Measurements from ENCODE around the gene TMEM92. TPM values are rescaled to one million over a fixed set of nuclear protein-coding genes. Genes with fewer than 3 reads are reported as not detected.

TMEM92 gene
- total and polyA plus RNA-seq, 7 donors = 0.01 to 0.07 TPM; not detected in 5

DNA sequence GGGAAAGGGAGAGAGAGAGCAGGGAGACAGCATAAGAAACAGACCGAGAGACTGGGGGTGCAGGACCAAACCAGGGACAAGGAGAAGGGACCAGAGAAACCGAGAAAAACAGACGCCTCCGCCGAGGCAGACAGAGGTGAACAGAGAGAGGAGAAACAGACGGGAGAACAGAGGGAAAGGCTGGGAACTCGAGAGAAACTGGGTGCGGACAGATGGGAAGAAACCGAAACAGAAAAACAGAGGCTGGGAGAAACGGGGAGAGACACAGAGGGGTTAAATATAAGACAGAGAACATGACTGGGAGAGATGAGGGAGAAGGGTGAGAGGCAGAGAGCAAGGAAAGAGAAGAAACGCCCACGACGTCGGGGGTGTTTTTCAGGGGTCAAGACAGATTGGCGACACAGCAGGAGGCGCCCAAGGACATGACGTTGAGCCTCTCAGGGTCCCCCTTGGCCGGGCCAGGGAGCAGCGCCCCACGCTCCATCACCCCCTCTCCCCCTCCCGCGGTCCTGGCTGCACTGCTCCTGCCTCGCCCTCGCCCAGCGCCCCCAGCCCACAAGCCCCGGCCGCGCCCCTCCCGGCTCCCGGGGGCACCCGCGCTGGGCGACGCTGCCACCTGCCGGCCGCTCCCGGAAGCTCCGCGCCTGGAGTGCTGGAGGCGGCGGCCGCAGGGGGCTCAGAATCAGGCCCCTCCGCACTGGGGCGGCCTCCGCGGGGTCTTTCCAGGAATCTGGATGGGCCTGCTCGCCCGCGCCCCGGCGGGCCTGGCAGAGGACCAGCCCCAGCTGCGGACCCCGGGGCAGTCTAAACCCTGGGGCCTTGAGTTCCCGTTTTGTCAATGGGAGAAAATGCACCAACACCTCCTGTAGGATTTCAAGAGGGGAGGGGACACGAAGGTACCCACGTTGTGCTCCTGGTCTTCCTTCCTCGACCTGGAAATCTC is 1.3 kb upstream of the TMEM92 start:
- H3K27ac ChIP-seq = peak overlapping the region; percentile 16
- H3K36me3 ChIP-seq (ENCODE audit: insufficient read depth in 1 of 2, low read depth in 1 of 2) = no peaks in the 10 kb centered on the region
- peaks cover 0 to 28% (median 14%) of the 10 kb centered on the region in 3 donors for H3K27me3 ChIP-seq (ENCODE audit: insufficient read depth in 3 of 3, low read length in 2 of 3)
- TF ChIP-seq CTCF (IDR thresholded peaks at IDR 0.05) = peak; percentile 91
- WGBS, 3 donors = 3 to 6% (median 4%) methylated on average over 44 to 57 of the region's 57 CpGs
- no peaks in the 10 kb centered on the region for H3K9me3 ChIP-seq
- intact Hi-C loops (cut with DNase I) = loop anchor here (2.0 to 10.0 kb wide), 2 partner anchors 72 to 238 kb away; partner anchors contain the start of gene COL1A1 (in 1 of the 2)
- DNase-seq = peak; percentile 55 to 75
- peak; percentile 73 to 82 (median 76) for ATAC-seq
- peak overlapping the region; percentile 70 for H3K4me3 ChIP-seq
- no peaks in the 10 kb centered on the region for H3K4me1 ChIP-seq

- no peaks in the 10 kb centered on the region for H3K4me1 ChIP-seq
- no peaks in the 10 kb centered on the region for H3K9me3 ChIP-seq
- no peak overlapping the region for H3K4me3 ChIP-seq
- peaks cover 0 to 35% (median 17%) of the 10 kb centered on the region in 3 donors for H3K27me3 ChIP-seq (ENCODE audit: insufficient read depth in 3 of 3, low read length in 2 of 3)
- H3K27ac ChIP-seq = no peak overlapping the region
- DNase-seq (no peak), ATAC-seq (no peak)
- TF ChIP-seq CTCF (IDR thresholded peaks at IDR 0.05) = no peak
- WGBS, 3 donors = 73 to 81% (median 79%) methylated on average over 8 of the region's 8 CpGs
- H3K36me3 ChIP-seq (ENCODE audit: insufficient read depth in 1 of 2, low read depth in 1 of 2) = no peaks in the 10 kb centered on the region
- intact Hi-C loops (cut with DNase I) = loop anchor here (2.0 to 10.0 kb wide), 2 partner anchors 73 to 239 kb away; partner anchors contain the start of gene COL1A1 (in 1 of the 2)
These were observed 619 bp upstream of the TMEM92 start for GRCh38 chr17:50273654-50274040.

DNA sequence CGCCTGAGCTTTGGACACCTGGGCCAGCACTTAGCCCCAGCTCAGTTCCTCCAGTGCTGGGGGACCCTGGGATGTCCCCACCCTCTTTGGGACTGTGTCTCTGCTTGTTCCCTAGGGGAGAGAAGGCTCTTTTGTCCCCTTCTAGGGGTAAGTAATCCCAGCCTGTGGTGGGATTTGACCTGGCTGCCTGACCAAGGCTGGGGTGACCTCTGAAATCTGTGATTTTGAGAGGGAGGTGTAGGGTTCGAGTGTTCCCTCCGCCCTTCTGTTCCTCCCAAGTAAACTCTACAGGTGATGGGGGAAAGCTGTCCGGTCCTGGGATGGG is 593 bp downstream of the TMEM92 start:
- ATAC-seq (no peak), DNase-seq (no peak)
- 71 to 73% (median 73%) methylated on average over 4 of the region's 4 CpGs for WGBS, 3 donors
- H3K36me3 ChIP-seq (ENCODE audit: insufficient read depth in 1 of 2, low read depth in 1 of 2) = no peaks in the 10 kb centered on the region
- intact Hi-C loops (cut with DNase I) = loop anchor here in 1 of 2 donors (10.0 kb wide), 1 partner anchor 240 kb away; no protein-coding TSS in a partner anchor
- H3K4me3 ChIP-seq = no peak overlapping the region
- H3K4me1 ChIP-seq = no peaks in the 10 kb centered on the region
- no peak for TF ChIP-seq CTCF (IDR thresholded peaks at IDR 0.05)
- no peaks in the 10 kb centered on the region for H3K9me3 ChIP-seq
- H3K27me3 ChIP-seq (ENCODE audit: insufficient read depth in 3 of 3, low read length in 2 of 3) = peaks cover 0 to 40% (median 17%) of the 10 kb centered on the region in 3 donors
- no peak overlapping the region for H3K27ac ChIP-seq

DNA sequence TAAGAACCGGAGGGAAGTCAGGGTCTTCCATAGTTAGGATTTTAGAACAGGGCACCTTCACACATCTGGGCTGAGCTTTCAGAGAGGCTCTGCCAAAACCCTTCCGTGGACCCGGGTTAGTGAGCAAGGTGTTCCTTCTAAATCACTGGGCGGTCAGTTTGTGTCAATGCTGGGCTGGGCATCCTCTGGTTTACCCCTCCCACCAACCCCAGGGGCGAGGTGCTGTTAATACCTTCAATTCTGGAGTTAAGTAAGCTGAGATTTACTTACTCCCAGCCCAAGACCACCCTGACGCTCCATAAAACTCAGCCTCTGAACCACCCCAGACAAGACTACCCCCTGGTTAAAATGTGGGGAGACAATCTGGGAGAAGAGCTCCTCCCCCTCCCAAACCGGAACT is 1.0 kb downstream of the TMEM92 start:
- intact Hi-C loops (cut with DNase I) = loop anchor here in 1 of 2 donors (10.0 kb wide), 1 partner anchor 240 kb away; no protein-coding TSS in a partner anchor
- Histone ChIP-seq H3K4me1 (no peaks in the 10 kb centered on the region), H3K4me3 (no peak overlapping the region), H3K36me3 (ENCODE audit: insufficient read depth in 1 of 2, low read depth in 1 of 2) (no peaks in the 10 kb centered on the region), H3K27ac (no peak overlapping the region), H3K27me3 (ENCODE audit: insufficient read depth in 3 of 3, low read length in 2 of 3) (peaks cover 0 to 44% (median 17%) of the 10 kb centered on the region in 3 donors), H3K9me3 (no peaks in the 10 kb centered on the region)
- no peak for ATAC-seq
- peak in 1 of 2 donors; percentile 24 for DNase-seq
- TF ChIP-seq CTCF (IDR thresholded peaks at IDR 0.05) = no peak
- WGBS, 3 donors = 43 to 53% (median 45%) methylated on average over 7 of the region's 7 CpGs
